HepG2 (cell line): ENCODE data around the gene DNMT3A. TPM values are rescaled to one million over a fixed set of nuclear protein-coding genes. Genes with fewer than 3 reads are reported as not detected.
A peak's percentile ranks its signal among the peaks of the same experiment; 100 is the strongest.

Experiments
- AGO1 ChIP-seq: fragments of 200-400 bp; formaldehyde crosslinking; IDR thresholded peaks from 2 replicates; pipeline ENCODE4 v1.6.1; 2017; ENCODE audit warnings: mild to moderate bottlenecking, low read depth, low read length, moderate library complexity; ENCODE audit not compliant: poor library complexity, severe bottlenecking
- ARID2 ChIP-seq: sonication (generic); formaldehyde crosslinking; IDR thresholded peaks from 2 replicates; pipeline ENCODE4 v1.8.1; 2022; ENCODE audit warnings: mild to moderate bottlenecking, missing genetic modification reagents, borderline replicate concordance
- CHD2 ChIP-seq: IDR thresholded peaks from 2 replicates; pipeline ENCODE4 v1.6.1; 2011; ENCODE audit warnings: low read depth, low read length, improper control_type of control experiment
- EHMT2 ChIP-seq: fragments of 200-600 bp; sonication (generic); IDR thresholded peaks from 2 replicates; pipeline ENCODE4 v1.7.0; 2017; ENCODE audit warnings: antibody characterized with exemption, low read depth, low read length, borderline replicate concordance
- GATAD2A ChIP-seq: IDR thresholded peaks from 2 replicates; pipeline ENCODE4 v1.6.1; 2016
- GTF2F1 ChIP-seq: fragments of 150-350 bp; IDR thresholded peaks from 2 replicates; pipeline ENCODE4 v1.6.1; 2014; ENCODE audit warnings: low read length
- HDAC6 ChIP-seq: fragments of 200-600 bp; sonication (generic); IDR thresholded peaks from 2 replicates; pipeline ENCODE4 v1.7.0; 2017; ENCODE audit warnings: mild to moderate bottlenecking, antibody characterized with exemption, low read length, low read depth
- HNRNPLL ChIP-seq: fragments of 200-400 bp; formaldehyde crosslinking; IDR thresholded peaks from 2 replicates; pipeline ENCODE4 v1.6.1; 2017; ENCODE audit warnings: mild to moderate bottlenecking, low read depth, low read length; ENCODE audit not compliant: poor library complexity, severe bottlenecking
- MLLT10 ChIP-seq: sonication (generic); formaldehyde crosslinking; IDR thresholded peaks from 2 replicates; pipeline ENCODE4 v1.4.0; 2020; ENCODE audit warnings: missing genetic modification reagents
- SIX1 ChIP-seq: sonication (generic); formaldehyde crosslinking; IDR thresholded peaks from 2 replicates; pipeline ENCODE4 v1.4.0; 2020; ENCODE audit warnings: missing genetic modification reagents, borderline replicate concordance
- SMC3 ChIP-seq: IDR thresholded peaks from 2 replicates; pipeline ENCODE4 v1.6.1; 2011; ENCODE audit warnings: low read length, improper control_type of control experiment
- ZNF263 ChIP-seq: sonication (generic); formaldehyde crosslinking; IDR thresholded peaks from 2 replicates; pipeline ENCODE4 v1.4.0; 2020; ENCODE audit warnings: missing genetic modification reagents
- ZNF496 ChIP-seq: sonication (generic); formaldehyde crosslinking; IDR thresholded peaks from 2 replicates; pipeline ENCODE4 v1.8.1; 2023; ENCODE audit warnings: mild to moderate bottlenecking, moderate library complexity, missing genetic modification reagents; ENCODE audit not compliant: insufficient replicate concordance
- ZNF652 ChIP-seq: IDR thresholded peaks from 2 replicates; pipeline ENCODE4 v1.6.1; 2016; ENCODE audit warnings: low read depth, borderline replicate concordance
- polyA plus RNA-seq, 8 experiments: library from polyadenylated mRNA; depleted of rRNA in 3 of 8; stranded (reverse) in 7 of 8; unstranded in 1 of 8; fragments of >200 nt; fragmentation: Illumina TruSeq in 4 of 8; extraction: Trizol in 4 of 8; gene quantifications; 2 replicates each; pipeline versions ENCODE4 v1.2.1 to v1.2.3, GENCODE V29; 2011 to 2016; ENCODE audit warnings: low read depth in 4 of 8, missing spikeins in 1 of 8, mixed read lengths in 1 of 8; ENCODE audit not compliant: insufficient read depth in 1 of 8
- total RNA-seq, 5 experiments: library from RNA; depleted of rRNA; stranded (reverse); fragments of >200 nt; fragmentation: Illumina TruSeq; extraction: Trizol; gene quantifications; 2 replicates each; pipeline ENCODE4 v1.2.3, GENCODE V29; 2016; ENCODE audit warnings: low read depth in 1 of 5
- TF ChIP-seq, protein P1 (sequence below): IDR thresholded peaks from 2 replicates; pipeline ENCODE4 v1.4.0; 2020; ENCODE audit warnings: mild to moderate bottlenecking, missing genetic modification reagents
- TF ChIP-seq, protein P2 (sequence below): sonication (generic); formaldehyde crosslinking; IDR thresholded peaks from 2 replicates; pipeline ENCODE4 v1.4.0; 2020; ENCODE audit warnings: missing genetic modification reagents, mild to moderate bottlenecking, borderline replicate concordance
- TF ChIP-seq, protein P3 (sequence below): sonication (generic); formaldehyde crosslinking; IDR thresholded peaks from 2 replicates; pipeline ENCODE4 v1.8.0; 2022; ENCODE audit warnings: missing genetic modification reagents, mild to moderate bottlenecking, moderate library complexity, borderline replicate concordance
- TF ChIP-seq, protein P4 (sequence below): IDR thresholded peaks from 2 replicates; pipeline ENCODE4 v1.6.1; 2016; ENCODE audit warnings: low read depth

Gene DNMT3A
- total and polyA plus RNA-seq, 2 of the 13 experiments (the other 11 are each of a cell fraction or from before 2014, with no cell fraction given): 14.7 to 29.1 TPM

DNA sequence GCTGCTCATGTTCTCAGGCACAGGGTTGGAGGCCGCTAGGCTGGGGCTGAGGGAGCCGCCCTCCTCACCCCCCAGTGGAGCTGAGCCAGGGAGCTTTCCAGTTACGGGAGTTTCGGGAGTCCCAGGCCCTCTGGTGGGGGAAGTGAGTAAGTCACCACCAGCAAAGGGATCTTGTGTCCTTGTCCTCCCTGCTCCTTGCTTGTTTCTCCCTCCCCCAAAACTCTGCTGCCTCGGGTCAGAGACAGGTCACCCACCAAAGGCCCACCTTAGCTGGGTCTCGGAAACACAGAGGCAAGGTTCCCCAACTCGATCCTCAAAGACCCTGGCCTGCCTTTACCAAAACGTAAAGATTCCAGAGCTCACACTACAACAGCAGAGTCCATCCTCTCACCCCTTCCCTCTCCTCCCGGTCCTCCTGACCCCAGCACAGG, 112.9 kb downstream of the DNMT3A start (continued):
- TF ChIP-seq EHMT2 (no peak), AGO1 (no peak), ARID2 (CRISPR knock-in tag) (0 out of 2 replicates have a peak, but pooled peaks have one; percentile 35), GTF2F1 (no peak), ZNF263 (peak; percentile 54; the same call in 1 of the 2 replicates), ZNF652 (no peak), SIX1 (CRISPR knock-in tag) (no peak), SMC3 (peak; percentile 56; the same call in 1 of the 2 replicates), CHD2 (0 out of 2 replicates have a peak, but pooled peaks have one; percentile 13), HNRNPLL (peak; percentile 35), GATAD2A (CRISPR knock-in tag) (peak; percentile 20; the same call in 1 of the 2 replicates), MLLT10 (CRISPR knock-in tag) (no peak), HDAC6 (no peak), ZNF496 (no peak)
- TF ChIP-seq, protein P1, sequence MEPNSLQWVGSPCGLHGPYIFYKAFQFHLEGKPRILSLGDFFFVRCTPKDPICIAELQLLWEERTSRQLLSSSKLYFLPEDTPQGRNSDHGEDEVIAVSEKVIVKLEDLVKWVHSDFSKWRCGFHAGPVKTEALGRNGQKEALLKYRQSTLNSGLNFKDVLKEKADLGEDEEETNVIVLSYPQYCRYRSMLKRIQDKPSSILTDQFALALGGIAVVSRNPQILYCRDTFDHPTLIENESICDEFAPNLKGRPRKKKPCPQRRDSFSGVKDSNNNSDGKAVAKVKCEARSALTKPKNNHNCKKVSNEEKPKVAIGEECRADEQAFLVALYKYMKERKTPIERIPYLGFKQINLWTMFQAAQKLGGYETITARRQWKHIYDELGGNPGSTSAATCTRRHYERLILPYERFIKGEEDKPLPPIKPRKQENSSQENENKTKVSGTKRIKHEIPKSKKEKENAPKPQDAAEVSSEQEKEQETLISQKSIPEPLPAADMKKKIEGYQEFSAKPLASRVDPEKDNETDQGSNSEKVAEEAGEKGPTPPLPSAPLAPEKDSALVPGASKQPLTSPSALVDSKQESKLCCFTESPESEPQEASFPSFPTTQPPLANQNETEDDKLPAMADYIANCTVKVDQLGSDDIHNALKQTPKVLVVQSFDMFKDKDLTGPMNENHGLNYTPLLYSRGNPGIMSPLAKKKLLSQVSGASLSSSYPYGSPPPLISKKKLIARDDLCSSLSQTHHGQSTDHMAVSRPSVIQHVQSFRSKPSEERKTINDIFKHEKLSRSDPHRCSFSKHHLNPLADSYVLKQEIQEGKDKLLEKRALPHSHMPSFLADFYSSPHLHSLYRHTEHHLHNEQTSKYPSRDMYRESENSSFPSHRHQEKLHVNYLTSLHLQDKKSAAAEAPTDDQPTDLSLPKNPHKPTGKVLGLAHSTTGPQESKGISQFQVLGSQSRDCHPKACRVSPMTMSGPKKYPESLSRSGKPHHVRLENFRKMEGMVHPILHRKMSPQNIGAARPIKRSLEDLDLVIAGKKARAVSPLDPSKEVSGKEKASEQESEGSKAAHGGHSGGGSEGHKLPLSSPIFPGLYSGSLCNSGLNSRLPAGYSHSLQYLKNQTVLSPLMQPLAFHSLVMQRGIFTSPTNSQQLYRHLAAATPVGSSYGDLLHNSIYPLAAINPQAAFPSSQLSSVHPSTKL (CRISPR knock-in tag): 0 out of 2 replicates have a peak, but pooled peaks have one; percentile 10
- TF ChIP-seq, protein P2, sequence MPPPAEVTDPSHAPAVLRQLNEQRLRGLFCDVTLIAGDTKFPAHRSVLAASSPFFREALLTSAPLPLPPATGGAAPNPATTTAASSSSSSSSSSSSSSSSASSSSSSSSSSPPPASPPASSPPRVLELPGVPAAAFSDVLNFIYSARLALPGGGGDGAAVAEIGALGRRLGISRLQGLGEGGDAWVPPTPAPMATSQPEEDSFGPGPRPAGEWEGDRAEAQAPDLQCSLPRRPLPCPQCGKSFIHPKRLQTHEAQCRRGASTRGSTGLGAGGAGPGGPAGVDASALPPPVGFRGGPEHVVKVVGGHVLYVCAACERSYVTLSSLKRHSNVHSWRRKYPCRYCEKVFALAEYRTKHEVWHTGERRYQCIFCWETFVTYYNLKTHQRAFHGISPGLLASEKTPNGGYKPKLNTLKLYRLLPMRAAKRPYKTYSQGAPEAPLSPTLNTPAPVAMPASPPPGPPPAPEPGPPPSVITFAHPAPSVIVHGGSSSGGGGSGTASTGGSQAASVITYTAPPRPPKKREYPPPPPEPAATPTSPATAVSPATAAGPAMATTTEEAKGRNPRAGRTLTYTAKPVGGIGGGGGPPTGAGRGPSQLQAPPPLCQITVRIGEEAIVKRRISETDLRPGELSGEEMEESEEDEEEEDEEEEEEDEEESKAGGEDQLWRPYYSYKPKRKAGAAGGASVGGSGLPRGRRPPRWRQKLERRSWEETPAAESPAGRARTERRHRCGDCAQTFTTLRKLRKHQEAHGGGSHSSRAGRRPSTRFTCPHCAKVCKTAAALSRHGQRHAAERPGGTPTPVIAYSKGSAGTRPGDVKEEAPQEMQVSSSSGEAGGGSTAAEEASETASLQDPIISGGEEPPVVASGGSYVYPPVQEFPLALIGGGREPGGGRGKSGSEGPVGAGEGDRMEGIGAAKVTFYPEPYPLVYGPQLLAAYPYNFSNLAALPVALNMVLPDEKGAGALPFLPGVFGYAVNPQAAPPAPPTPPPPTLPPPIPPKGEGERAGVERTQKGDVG (CRISPR knock-in tag): no peak
- TF ChIP-seq, protein P3, sequence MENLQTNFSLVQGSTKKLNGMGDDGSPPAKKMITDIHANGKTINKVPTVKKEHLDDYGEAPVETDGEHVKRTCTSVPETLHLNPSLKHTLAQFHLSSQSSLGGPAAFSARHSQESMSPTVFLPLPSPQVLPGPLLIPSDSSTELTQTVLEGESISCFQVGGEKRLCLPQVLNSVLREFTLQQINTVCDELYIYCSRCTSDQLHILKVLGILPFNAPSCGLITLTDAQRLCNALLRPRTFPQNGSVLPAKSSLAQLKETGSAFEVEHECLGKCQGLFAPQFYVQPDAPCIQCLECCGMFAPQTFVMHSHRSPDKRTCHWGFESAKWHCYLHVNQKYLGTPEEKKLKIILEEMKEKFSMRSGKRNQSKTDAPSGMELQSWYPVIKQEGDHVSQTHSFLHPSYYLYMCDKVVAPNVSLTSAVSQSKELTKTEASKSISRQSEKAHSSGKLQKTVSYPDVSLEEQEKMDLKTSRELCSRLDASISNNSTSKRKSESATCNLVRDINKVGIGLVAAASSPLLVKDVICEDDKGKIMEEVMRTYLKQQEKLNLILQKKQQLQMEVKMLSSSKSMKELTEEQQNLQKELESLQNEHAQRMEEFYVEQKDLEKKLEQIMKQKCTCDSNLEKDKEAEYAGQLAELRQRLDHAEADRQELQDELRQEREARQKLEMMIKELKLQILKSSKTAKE (CRISPR knock-in tag): no peak
- TF ChIP-seq, protein P4, sequence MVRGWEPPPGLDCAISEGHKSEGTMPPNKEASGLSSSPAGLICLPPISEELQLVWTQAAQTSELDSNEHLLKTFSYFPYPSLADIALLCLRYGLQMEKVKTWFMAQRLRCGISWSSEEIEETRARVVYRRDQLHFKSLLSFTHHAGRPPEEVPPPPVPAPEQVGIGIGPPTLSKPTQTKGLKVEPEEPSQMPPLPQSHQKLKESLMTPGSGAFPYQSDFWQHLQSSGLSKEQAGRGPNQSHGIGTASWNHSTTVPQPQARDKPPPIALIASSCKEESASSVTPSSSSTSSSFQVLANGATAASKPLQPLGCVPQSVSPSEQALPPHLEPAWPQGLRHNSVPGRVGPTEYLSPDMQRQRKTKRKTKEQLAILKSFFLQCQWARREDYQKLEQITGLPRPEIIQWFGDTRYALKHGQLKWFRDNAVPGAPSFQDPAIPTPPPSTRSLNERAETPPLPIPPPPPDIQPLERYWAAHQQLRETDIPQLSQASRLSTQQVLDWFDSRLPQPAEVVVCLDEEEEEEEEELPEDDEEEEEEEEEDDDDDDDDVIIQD (CRISPR knock-in tag): 0 out of 2 replicates have a peak, but pooled peaks have one; percentile 22
